Dendritic cell treated with granulocyte-macrophage colony-stimulating factor and Interleukin-4, amounts not matched to agents 40 ng/mL and 50 ng/mL, for 4 days (primary cell): ENCODE data around the gene SYPL2.
"Not testable (repeated sequence)": the region's sequence is repeated elsewhere in the genome, so short reads cannot be mapped to it uniquely, and the experiment has no call there.

Experiments
- H3K27ac Mint-ChIP-seq: one replicate; pipeline ENCODE4 v1.8.0; 2022; ENCODE audit warnings: mild to moderate bottlenecking, mixed read lengths
- H3K27me3 Mint-ChIP-seq: one replicate; pipeline ENCODE4 v1.8.0; 2022; ENCODE audit warnings: mild to moderate bottlenecking, mixed read lengths
- H3K36me3 Mint-ChIP-seq: one replicate; pipeline ENCODE4 v1.8.0; 2022; ENCODE audit warnings: low read depth, mixed read lengths
- H3K4me1 Mint-ChIP-seq: one replicate; pipeline ENCODE4 v1.8.0; 2022; ENCODE audit warnings: low read depth, mixed read lengths
- H3K4me3 Mint-ChIP-seq: one replicate; pipeline ENCODE4 v1.8.0; 2022; ENCODE audit warnings: mild to moderate bottlenecking, moderate library complexity, mixed read lengths
- H3K9me3 Mint-ChIP-seq: one replicate; pipeline ENCODE4 v1.8.0; 2022; ENCODE audit warnings: mixed read lengths
- intact Hi-C: fragments of 100-400 bp; cut with micrococcal nuclease; formaldehyde crosslinking; loops from one replicate; pipeline ENCODE4 v1.15.0; 2022

SYPL2 gene

DNA sequence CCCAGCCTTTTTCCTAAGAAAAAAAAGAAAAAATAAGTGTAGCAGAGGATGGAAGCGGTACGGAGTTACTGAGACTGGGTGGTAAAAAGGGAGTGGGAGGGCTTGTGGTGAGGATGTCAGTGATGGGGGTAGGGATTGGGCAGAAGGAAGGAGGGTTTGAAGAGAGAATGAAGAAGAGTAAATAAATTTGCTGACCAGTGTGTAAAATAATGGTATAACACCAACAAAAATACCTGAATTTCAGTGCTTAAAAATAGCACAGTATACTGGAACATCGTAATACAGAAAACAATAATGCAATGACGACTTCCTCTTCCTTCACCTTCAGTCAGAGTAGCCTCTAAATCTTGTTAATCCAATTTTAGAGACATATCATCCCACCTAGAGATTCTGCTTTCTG lies 18.8 kb upstream of the SYPL2 start:
- intact Hi-C loops = no loop called here
- Mint-ChIP-seq H3K4me3 (no peak overlapping the region), H3K4me1 (peaks cover 6% of the 10 kb centered on the region), H3K27ac (no peak overlapping the region), H3K36me3 (no peaks in the 10 kb centered on the region), H3K27me3 (peaks cover 35% of the 10 kb centered on the region), H3K9me3 (no peaks in the 10 kb centered on the region)

DNA sequence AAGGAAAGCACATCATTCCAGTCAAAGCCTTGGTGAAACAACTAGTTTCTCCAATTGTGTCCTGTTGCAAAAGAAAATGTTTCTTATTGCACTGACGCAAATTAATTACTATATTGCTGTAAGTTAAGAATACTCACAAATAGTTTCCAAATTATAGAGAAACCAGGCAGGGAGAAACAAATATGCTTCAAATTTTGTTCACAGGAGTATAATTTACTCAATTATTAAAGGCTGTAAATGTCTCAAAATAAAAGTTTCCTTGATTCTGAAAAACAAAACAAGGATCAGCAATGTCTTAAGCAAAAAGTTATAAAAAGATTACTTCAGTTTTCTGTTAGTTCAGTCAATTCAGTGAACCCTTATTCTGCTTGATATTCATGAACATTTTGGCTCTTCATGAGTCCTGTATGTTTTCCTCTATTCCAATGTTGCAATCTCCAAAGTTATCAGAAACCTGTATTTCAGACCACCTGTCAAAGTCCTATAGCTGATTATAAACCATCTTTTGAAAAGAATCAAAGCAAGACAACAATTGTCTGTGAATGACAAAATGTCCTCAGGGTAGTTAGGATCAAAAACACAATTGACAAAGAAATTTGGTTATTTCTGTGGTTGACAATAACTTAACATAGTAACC lies 11.7 kb upstream of the SYPL2 start:
- Mint-ChIP-seq H3K27ac (no peak overlapping the region), H3K9me3 (peaks cover 9% of the 10 kb centered on the region), H3K4me3 (no peak overlapping the region), H3K36me3 (no peaks in the 10 kb centered on the region), H3K27me3 (peaks cover 38% of the 10 kb centered on the region), H3K4me1 (no peaks in the 10 kb centered on the region)
- intact Hi-C loops = no loop called here

DNA sequence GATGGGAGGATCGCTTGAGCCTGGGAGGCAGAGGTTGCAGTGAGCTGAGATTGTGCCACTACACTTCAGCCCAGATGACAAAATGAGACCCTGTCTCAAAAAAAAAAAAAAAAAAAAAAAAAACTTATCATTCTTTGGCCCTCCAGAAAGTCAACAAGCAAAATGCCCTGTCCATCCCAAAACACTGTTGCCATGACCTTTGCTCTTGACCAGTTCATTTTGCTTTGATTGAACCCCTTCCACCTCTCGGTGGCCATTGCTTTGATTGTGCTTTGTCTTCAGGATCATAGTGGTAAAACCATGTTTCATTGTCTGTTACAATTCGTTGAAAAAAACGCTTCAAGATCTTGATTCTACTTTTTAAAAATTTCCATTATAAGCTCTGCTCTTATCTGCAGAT lies 8.5 kb upstream of the SYPL2 start:
- intact Hi-C loops = no loop called here

DNA sequence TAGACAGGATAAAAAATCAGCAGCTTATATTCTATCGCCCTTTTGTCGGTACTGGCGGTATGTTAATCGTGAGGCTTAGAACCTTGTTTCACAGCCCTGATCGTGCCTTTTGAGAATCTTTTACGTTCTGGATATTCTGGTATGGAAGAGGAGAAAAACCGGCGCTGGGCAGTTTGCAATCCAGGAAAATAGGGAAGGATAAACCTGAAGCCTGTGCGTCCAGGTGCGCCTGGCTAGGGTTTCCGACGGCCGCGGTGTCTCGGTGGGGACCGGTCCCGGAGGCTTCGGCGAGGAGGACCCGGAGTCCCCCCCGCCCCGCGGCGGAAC lies 258 bp upstream of the SYPL2 start:
- Mint-ChIP-seq H3K27ac (no peak overlapping the region), H3K9me3 (no peaks in the 10 kb centered on the region), H3K4me1 (peaks cover 10% of the 10 kb centered on the region), H3K27me3 (peaks cover 94% of the 10 kb centered on the region), H3K4me3 (peak overlapping the region; percentile 66), H3K36me3 (no peaks in the 10 kb centered on the region)
- intact Hi-C loops = no loop called here

More for the DNA sequence above, 8.5 kb upstream of the SYPL2 start:
- Mint-ChIP-seq H3K27me3 (peaks cover 49% of the 10 kb centered on the region), H3K9me3 (peaks cover 9% of the 10 kb centered on the region), H3K4me1 (no peaks in the 10 kb centered on the region), H3K4me3 (no peak overlapping the region), H3K36me3 (no peaks in the 10 kb centered on the region), H3K27ac (no peak overlapping the region)

DNA sequence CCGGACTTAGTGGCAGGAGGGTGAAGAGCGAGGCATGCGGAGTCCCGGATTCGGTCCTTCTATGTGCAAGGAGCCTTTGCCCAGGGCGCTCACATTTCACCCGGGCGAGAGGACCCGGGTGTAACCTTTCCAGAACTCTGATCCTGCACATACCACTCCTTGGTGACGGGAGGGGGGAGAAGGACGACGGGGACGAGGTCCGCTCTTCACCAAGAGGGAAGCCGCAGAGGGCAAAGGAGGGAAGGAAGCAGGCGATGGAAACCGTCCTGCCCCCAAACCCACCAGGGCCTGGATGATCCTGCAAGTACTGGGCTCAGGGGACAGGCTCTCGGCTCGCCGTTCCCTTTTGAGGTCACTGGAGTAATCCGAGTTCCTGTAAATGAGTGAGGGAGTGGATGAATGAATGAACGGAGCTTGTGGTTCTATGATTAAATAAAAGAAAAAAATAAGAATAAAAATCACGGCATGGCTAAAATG lies 993 bp downstream of the SYPL2 start:
- Mint-ChIP-seq H3K4me1 (peaks cover 10% of the 10 kb centered on the region), H3K9me3 (no peaks in the 10 kb centered on the region), H3K27me3 (peaks cover 91% of the 10 kb centered on the region), H3K4me3 (no peak overlapping the region), H3K36me3 (no peaks in the 10 kb centered on the region), H3K27ac (no peak overlapping the region)
- intact Hi-C loops = no loop called here

DNA sequence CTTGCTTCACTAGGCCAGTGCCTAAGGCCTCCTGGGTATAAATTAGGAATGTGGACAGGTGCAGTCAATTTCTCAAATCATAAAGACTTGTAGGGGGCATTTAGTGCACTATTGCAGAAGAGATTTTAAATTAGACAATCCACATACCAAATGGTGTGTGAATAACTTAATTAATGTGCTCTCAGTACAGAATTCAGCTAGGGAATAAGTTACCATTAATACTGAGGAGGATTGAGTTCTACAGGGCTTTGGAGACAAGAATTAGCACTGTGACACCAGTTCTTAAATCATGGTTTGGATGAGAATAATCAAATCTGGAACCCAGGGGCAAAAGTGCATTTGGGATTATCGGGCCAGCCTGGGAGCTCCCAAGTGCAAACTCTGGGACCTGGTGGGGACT lies 1.7 kb downstream of the SYPL2 start:
- H3K36me3 Mint-ChIP-seq = no peaks in the 10 kb centered on the region
- peaks cover 10% of the 10 kb centered on the region for H3K4me1 Mint-ChIP-seq
- peaks cover 92% of the 10 kb centered on the region for H3K27me3 Mint-ChIP-seq
- H3K9me3 Mint-ChIP-seq = no peaks in the 10 kb centered on the region
- intact Hi-C loops = no loop called here
- no peak overlapping the region for H3K4me3 Mint-ChIP-seq
- H3K27ac Mint-ChIP-seq = no peak overlapping the region

DNA sequence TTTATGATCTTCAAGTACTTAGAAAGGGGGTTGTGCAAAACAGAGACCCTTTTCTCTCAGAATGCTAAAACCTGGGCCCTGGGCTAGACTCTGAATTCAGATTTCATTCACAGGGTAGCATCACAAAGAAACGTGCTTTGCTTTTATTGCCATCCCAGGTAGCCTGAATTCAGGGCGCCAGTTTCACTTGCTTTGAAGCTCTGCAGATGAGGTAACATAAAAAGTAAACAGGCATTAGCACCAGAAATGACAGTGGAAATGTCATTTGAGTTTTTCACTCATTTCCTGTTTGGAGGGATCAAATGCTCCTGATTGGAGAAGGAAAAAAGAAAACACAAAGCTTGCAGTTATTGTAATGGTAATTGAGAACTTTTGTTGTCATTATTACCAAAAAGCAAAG lies 2.6 kb downstream of the SYPL2 start:
- intact Hi-C loops = no loop called here
- Mint-ChIP-seq H3K27me3 (peaks cover 90% of the 10 kb centered on the region), H3K4me3 (no peak overlapping the region)

DNA sequence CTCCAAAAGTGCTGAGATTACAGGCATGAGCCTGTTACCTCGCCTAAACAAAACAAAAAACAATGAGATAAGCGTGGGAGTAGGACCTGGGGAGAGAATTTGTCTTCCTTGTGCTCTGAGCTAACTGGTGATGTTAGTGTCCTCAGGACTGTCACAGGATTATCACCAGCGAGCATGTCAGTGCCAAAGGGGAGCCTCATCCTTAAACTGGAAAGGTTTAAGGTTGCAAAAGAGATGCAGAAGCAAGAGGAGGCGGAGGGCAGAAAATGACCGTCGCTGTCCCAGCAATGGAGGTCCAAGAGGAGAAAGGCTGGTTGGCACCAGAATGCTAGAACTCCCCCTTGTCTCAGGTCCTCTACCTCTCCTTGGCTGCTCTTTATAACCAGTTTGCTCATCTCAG lies 3.9 kb downstream of the SYPL2 start:
- H3K36me3 Mint-ChIP-seq = no peaks in the 10 kb centered on the region
- peaks cover 10% of the 10 kb centered on the region for H3K4me1 Mint-ChIP-seq
- no peaks in the 10 kb centered on the region for H3K9me3 Mint-ChIP-seq
- H3K27ac Mint-ChIP-seq = no peak overlapping the region
- peaks cover 86% of the 10 kb centered on the region for H3K27me3 Mint-ChIP-seq
- H3K4me3 Mint-ChIP-seq = no peak overlapping the region
- intact Hi-C loops = no loop called here

More for the DNA sequence above, 2.6 kb downstream of the SYPL2 start:
- H3K9me3 Mint-ChIP-seq = no peaks in the 10 kb centered on the region
- H3K27ac Mint-ChIP-seq = no peak overlapping the region
- H3K4me1 Mint-ChIP-seq = peaks cover 10% of the 10 kb centered on the region
- no peaks in the 10 kb centered on the region for H3K36me3 Mint-ChIP-seq

DNA sequence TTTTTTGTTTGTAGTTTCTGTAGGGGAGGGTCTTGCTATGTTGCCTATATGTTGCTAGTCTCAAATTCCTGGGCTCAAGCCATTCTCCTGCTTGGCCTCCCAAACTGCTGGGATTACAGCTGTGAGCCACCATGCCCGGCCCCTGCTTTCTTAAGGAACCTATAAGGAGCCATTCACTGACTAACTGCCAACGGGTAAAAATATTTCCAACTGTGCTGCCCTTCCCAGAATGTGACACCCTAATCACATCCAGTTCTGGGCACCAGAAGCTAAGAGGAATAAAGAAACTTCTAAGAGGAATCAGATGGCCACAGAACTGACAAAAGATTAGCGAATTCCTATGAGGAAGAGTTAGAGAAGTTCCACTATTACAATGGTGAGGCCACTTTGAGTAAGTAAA lies 6.4 kb downstream of the SYPL2 start:
- H3K27me3 Mint-ChIP-seq = peaks cover 70% of the 10 kb centered on the region
- H3K4me3 Mint-ChIP-seq = no peak overlapping the region
- no peak overlapping the region for H3K27ac Mint-ChIP-seq
- peaks cover 3% of the 10 kb centered on the region for H3K4me1 Mint-ChIP-seq
- H3K36me3 Mint-ChIP-seq = no peaks in the 10 kb centered on the region
- no peaks in the 10 kb centered on the region for H3K9me3 Mint-ChIP-seq
- intact Hi-C loops = no loop called here

DNA sequence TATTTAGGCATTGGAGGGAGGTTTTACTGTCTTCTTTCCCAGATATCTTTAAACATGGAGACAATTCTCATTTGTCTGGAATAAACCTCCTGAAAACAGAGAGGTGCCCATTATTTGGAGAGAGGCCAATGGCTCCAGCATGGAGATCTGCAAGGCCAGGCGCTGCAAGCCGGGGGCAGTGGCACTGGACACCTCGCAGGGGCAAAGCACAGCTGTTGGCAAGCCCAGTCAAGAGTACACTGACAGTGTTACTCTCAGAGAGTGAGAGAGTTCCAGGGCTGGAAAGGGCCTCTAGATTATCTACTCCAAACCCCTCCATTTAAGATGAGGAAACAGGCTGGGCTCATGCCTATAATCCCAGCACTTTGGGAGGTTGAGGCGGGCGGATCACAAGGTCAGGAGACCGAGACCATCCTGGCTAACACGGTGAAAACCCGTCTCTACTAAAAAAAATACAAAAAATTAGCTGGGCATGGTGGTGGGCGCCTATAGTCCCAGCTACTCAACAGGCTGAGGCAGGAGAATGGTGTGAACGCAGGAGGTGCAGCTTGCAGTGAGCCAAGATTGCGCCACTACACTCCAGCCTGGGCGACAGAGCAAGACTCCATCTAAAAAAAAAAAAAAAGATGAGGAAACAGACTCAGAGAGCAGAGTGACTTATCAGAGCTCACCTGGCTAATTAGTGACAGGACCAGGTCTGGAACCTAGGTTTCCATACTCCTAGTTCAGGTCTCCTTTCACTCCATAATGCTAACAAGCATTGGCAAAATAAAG lies 7.1 kb downstream of the SYPL2 start:
- H3K9me3 Mint-ChIP-seq, H3K4me3 Mint-ChIP-seq, H3K27ac Mint-ChIP-seq, H3K4me1 Mint-ChIP-seq, intact Hi-C loops, H3K36me3 Mint-ChIP-seq: not testable (repeated sequence)
- H3K27me3 Mint-ChIP-seq = peaks cover 63% of the 10 kb centered on the region

DNA sequence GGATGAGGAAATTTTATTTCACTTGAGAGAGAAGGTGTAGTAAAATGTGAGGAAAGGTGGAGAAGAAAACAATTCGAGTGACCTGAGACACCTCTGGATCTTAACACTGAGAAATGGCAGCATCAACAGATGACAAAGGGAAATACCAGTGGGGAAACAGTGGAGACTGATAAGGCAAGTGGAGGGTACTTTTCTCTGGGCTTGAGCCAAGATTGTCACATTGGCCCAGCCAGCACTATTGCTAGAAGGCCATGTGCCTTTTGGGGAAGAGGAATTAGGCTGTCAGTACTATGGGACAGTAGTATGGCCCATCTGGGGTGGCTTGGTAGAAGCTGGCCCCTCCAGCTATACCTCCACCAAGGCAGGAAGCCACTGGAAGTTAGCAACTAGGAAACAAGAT lies 8.4 kb downstream of the SYPL2 start:
- intact Hi-C loops = no loop called here
- H3K4me3 Mint-ChIP-seq = no peak overlapping the region
- peaks cover 22% of the 10 kb centered on the region for H3K4me1 Mint-ChIP-seq
- H3K27ac Mint-ChIP-seq = no peak overlapping the region
- peaks cover 60% of the 10 kb centered on the region for H3K27me3 Mint-ChIP-seq
- H3K9me3 Mint-ChIP-seq = no peaks in the 10 kb centered on the region
- H3K36me3 Mint-ChIP-seq = no peaks in the 10 kb centered on the region

DNA sequence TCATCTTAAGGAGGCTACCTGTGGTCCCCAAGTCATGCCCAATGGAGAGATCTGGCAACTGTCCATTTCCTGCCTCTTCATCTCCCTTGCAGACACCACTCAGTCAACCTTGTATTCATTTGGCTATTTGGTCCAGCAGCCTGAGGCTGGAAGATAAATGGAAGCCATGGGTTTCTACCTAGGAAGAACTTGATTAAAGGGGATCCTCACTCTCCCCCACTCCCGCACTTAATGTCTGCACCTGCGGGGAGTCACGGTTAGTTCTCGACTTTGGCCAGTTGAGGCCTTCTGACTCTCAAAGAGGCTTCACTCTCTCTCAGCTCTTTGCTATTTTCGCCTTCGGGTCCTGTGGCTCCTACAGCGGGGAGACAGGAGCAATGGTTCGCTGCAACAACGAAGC lies 8.9 kb downstream of the SYPL2 start:
- no peak overlapping the region for H3K4me3 Mint-ChIP-seq
- intact Hi-C loops = no loop called here
- no peaks in the 10 kb centered on the region for H3K9me3 Mint-ChIP-seq
- H3K4me1 Mint-ChIP-seq = peaks cover 22% of the 10 kb centered on the region
- no peak overlapping the region for H3K27ac Mint-ChIP-seq
- H3K27me3 Mint-ChIP-seq = peaks cover 59% of the 10 kb centered on the region
- H3K36me3 Mint-ChIP-seq = no peaks in the 10 kb centered on the region

DNA sequence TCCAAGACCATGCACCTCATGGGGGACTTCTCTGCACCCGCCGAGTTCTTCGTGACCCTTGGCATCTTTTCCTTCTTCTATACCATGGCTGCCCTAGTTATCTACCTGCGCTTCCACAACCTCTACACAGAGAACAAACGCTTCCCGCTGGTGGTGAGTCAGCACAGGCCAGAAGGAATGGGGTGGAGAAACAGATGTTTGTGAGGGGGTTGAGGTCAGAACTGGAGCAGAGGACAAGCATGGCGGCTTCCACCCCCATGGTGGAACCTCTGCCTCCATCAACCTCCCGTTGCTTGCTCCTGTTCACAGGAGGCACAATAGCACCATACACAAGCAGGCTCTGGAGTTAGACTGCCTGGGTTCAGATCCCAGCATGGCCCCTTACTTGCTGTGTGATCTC lies 10.5 kb downstream of the SYPL2 start:
- no peak overlapping the region for H3K4me3 Mint-ChIP-seq
- peaks cover 61% of the 10 kb centered on the region for H3K27me3 Mint-ChIP-seq
- no peaks in the 10 kb centered on the region for H3K9me3 Mint-ChIP-seq
- no peak overlapping the region for H3K27ac Mint-ChIP-seq
- intact Hi-C loops = no loop called here
- no peaks in the 10 kb centered on the region for H3K36me3 Mint-ChIP-seq
- peaks cover 22% of the 10 kb centered on the region for H3K4me1 Mint-ChIP-seq

DNA sequence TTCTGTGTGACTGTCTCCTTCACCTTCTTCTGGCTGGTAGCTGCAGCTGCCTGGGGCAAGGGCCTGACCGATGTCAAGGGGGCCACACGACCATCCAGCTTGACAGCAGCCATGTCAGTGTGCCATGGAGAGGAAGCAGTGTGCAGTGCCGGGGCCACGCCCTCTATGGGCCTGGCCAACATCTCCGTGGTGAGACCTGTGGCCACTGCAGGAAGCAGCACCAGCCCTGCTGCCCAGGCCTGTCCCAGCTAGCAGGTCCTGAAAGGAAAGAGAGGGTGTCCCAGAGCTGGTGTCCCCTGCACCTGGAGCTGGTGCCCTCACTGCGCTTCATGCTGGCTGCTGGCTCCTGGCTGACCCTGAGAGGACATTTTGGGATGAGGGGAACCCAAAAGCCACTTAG lies 11.5 kb downstream of the SYPL2 start:
- H3K4me3 Mint-ChIP-seq = no peak overlapping the region
- no peak overlapping the region for H3K27ac Mint-ChIP-seq
- peaks cover 61% of the 10 kb centered on the region for H3K27me3 Mint-ChIP-seq

DNA sequence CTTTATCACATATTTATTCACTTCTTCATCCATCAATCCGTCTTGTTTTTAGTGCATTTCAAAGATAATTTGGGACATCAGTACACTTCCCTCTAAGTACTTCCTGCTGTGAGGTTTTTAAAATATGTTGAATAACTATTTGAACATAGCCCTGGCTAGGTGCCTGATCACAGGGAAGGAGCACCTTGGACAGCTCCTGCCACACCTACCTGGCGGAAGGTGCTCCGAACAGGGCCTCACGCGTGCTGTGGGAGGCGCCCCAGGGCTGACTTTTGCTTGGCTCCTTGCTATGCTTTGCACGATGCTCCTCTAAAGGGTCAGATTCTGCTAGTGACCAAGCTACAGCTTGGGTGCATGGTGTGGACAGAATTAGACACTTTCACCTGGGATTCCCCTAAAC lies 12.5 kb downstream of the SYPL2 start:
- Mint-ChIP-seq H3K4me1 (peaks cover 33% of the 10 kb centered on the region), H3K4me3 (no peak overlapping the region), H3K27me3 (peaks cover 59% of the 10 kb centered on the region), H3K36me3 (no peaks in the 10 kb centered on the region), H3K9me3 (no peaks in the 10 kb centered on the region), H3K27ac (no peak overlapping the region)
- intact Hi-C loops = no loop called here

More for the DNA sequence above, 11.5 kb downstream of the SYPL2 start:
- H3K9me3 Mint-ChIP-seq = no peaks in the 10 kb centered on the region
- intact Hi-C loops = no loop called here
- peaks cover 25% of the 10 kb centered on the region for H3K4me1 Mint-ChIP-seq
- no peaks in the 10 kb centered on the region for H3K36me3 Mint-ChIP-seq
